ENCODE measurements around the gene TMC1.
A peak's percentile ranks its signal among the peaks of the same experiment; 100 is the strongest.

The TMC1 gene

DNA sequence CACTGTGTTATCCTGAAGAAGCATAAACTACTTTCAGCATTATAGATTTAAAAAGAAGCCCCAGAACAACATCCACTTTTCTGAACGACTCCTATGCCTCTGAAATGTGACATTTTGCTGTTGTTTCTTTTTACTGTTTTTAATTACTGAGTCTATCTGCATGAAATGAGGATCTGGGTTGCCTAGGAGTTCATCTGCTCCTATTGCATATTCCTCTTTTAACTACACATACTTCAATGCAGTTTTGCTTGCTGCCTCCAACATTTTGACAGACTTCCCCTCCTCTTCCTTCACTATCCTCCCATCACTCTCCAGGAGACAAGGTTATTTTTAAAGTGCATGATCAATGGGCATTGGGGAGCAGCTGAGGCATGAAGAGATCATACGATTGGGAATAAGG is 164.5 kb downstream of the TMC1 start:
- peaks cover 5% of the 10 kb centered on the region for H3K9me3 ChIP-seq (ENCODE audit: control insufficient read depth, low read length)
- H3K4me1 ChIP-seq (ENCODE audit: control insufficient read depth, insufficient read depth, low read length), result no peaks in the 10 kb centered on the region
- no peak for DNase-seq (ENCODE audit: low read depth)
- H3K36me3 ChIP-seq (ENCODE audit: control insufficient read depth, insufficient read depth, low read length, severe bottlenecking), result no peaks in the 10 kb centered on the region
- H3K4me3 ChIP-seq (ENCODE audit: low read length), result no peak overlapping the region
- H3K9ac ChIP-seq (ENCODE audit: low read length), result no peak overlapping the region
- H3K27me3 ChIP-seq (replicated peaks; ENCODE audit: control insufficient read depth, insufficient read depth, low read length), result no peaks in the 10 kb centered on the region

DNA sequence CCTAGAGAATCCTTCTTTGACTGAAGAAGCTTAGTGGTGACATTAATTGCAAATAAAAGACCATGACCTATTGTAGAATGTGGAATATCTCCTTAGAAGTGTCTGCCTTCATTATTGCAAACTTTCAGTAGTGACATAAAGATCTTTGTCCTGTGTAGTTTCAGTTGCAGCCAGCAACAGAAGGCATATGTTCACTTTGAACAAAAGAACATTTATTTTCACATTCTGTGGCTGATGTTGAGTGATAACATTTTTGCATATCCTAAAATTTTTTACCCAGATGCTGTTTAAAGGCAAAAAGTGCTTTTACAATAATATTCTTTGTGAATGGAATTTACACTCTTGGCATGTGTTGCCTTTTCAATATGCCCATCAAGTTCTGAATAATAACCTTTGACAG is 165.9 kb downstream of the TMC1 start:
- Histone ChIP-seq H3K9me3 (ENCODE audit: control insufficient read depth, low read length) (peaks cover 5% of the 10 kb centered on the region), H3K36me3 (ENCODE audit: control insufficient read depth, insufficient read depth, low read length, severe bottlenecking) (no peaks in the 10 kb centered on the region), H3K4me3 (ENCODE audit: low read length) (no peak overlapping the region), H3K4me1 (ENCODE audit: control insufficient read depth, insufficient read depth, low read length) (no peaks in the 10 kb centered on the region), H3K9ac (ENCODE audit: low read length) (no peak overlapping the region), H3K27me3 (replicated peaks; ENCODE audit: control insufficient read depth, insufficient read depth, low read length) (no peaks in the 10 kb centered on the region)
- no peak for DNase-seq (ENCODE audit: low read depth)

DNA sequence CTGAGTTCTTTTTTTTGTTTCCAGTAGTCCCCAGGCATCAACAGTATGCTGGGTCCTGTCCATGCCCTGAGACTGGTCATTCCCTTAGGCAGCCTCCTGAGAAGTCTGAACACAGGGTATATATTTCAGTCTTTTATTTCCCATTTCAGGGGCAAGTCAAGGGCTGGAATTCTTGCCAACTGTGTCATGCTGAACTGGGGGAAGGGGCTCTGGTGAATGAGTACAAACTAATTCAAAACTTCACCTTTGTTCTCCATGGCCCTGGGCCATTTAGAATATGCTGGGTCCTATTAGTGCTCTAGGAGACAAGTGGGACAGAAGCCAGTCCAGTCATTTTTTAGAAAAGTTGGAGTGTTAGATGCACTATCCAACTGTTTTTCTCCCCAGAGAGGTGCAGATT is 170.3 kb downstream of the TMC1 start:
- no peaks in the 10 kb centered on the region for H3K27me3 ChIP-seq (replicated peaks; ENCODE audit: control insufficient read depth, insufficient read depth, low read length)
- DNase-seq (ENCODE audit: low read depth), result no peak
- H3K36me3 ChIP-seq (ENCODE audit: control insufficient read depth, insufficient read depth, low read length, severe bottlenecking), result no peaks in the 10 kb centered on the region
- no peak overlapping the region for H3K4me3 ChIP-seq (ENCODE audit: low read length)
- no peaks in the 10 kb centered on the region for H3K4me1 ChIP-seq (ENCODE audit: control insufficient read depth, insufficient read depth, low read length)
- H3K9me3 ChIP-seq (ENCODE audit: control insufficient read depth, low read length), result peaks cover 5% of the 10 kb centered on the region
- H3K9ac ChIP-seq (ENCODE audit: low read length), result no peak overlapping the region

DNA sequence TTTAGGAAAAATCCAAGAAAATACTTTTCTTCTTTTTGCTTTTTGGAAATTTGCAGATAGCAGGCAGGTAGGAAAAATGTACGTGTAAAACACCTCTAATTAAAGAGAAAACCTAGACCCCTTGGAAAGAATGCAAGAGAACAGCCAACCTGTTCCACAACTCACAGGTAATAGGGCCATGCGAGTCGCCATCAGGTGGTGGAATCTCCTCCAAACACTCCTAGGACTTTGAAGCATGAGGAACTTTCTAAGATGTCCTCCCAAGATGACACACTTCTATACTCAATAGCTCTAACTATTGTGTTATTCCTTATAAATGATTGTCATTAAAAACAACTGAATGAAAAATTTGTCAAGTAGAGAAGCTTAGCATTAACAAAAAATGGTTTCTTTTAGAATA is 174.0 kb downstream of the TMC1 start:
- Histone ChIP-seq H3K27me3 (replicated peaks; ENCODE audit: control insufficient read depth, insufficient read depth, low read length) (no peaks in the 10 kb centered on the region), H3K4me1 (ENCODE audit: control insufficient read depth, insufficient read depth, low read length) (no peaks in the 10 kb centered on the region), H3K4me3 (ENCODE audit: low read length) (no peak overlapping the region), H3K36me3 (ENCODE audit: control insufficient read depth, insufficient read depth, low read length, severe bottlenecking) (no peaks in the 10 kb centered on the region), H3K9ac (ENCODE audit: low read length) (no peak overlapping the region), H3K9me3 (ENCODE audit: control insufficient read depth, low read length) (peaks cover 4% of the 10 kb centered on the region)
- DNase-seq (ENCODE audit: low read depth), result no peak

DNA sequence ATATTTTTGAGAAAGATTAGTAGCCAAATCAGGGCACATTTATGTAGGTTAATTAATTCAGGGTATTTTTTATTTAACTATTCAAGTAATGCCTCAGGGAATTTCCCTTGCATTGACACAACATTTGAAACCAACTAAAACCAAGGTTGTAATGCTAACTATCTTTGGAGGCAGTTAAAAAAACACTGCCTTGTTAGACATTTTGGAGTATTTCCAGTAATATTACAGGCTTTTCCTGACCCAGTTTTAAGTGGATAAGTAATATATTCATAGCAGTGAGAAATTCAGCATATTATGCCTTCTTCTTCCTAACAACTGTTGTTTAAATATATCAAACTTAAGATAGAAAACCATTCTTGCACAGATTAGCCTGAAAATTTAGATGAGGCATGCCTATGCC is 175.1 kb downstream of the TMC1 start:
- H3K4me1 ChIP-seq (ENCODE audit: control insufficient read depth, insufficient read depth, low read length), result no peaks in the 10 kb centered on the region
- H3K9me3 ChIP-seq (ENCODE audit: control insufficient read depth, low read length), result no peaks in the 10 kb centered on the region

DNA sequence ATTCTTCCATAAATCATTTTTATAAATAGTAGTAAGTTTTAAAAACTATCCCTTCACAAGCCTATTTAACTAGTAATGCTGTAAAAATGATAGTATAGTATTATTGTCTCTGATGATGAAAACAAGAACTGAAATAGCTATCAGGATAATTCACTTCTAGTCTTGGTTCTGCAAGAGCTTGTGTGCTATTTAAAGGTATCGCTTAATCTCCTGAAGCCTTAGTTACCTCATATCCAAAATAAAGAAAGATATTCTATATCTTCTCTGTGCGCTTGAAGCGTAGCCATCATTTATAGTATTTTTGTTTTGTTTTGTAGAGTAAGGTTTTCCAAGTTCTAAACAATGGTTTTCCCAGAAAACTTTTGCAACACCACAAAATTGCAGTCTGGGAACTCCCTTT is 180.1 kb downstream of the TMC1 start:
- Histone ChIP-seq H3K4me1 (ENCODE audit: control insufficient read depth, insufficient read depth, low read length) (no peaks in the 10 kb centered on the region), H3K9me3 (ENCODE audit: control insufficient read depth, low read length) (no peaks in the 10 kb centered on the region), H3K4me3 (ENCODE audit: low read length) (no peak overlapping the region), H3K9ac (ENCODE audit: low read length) (no peak overlapping the region), H3K27me3 (replicated peaks; ENCODE audit: control insufficient read depth, insufficient read depth, low read length) (no peaks in the 10 kb centered on the region), H3K36me3 (ENCODE audit: control insufficient read depth, insufficient read depth, low read length, severe bottlenecking) (no peaks in the 10 kb centered on the region)
- no peak for DNase-seq (ENCODE audit: low read depth)

More for the DNA sequence above, 175.1 kb downstream of the TMC1 start:
- H3K36me3 ChIP-seq (ENCODE audit: control insufficient read depth, insufficient read depth, low read length, severe bottlenecking), result no peaks in the 10 kb centered on the region
- H3K4me3 ChIP-seq (ENCODE audit: low read length), result no peak overlapping the region
- no peak overlapping the region for H3K9ac ChIP-seq (ENCODE audit: low read length)
- no peaks in the 10 kb centered on the region for H3K27me3 ChIP-seq (replicated peaks; ENCODE audit: control insufficient read depth, insufficient read depth, low read length)
- DNase-seq (ENCODE audit: low read depth), result peak; percentile 37

DNA sequence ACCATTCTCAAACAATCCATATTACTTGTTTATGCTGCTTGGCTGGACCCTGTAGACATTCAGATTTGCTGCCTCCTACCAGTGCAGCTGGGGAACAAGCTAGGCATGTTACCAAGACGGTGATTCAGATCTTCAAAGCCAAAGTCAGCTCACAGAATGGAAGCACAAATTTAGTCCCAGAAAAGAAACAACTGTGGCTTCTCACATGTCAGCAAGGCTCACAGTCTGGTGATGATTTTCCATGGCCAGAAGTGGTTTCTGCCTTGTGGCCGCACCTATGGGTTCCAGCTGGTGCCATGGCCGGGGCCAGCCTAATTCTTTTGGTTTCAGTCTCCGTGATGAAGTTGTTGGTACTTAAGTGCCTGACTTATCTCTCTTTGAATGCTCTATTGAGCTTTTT is 182.2 kb downstream of the TMC1 start:
- Histone ChIP-seq H3K27me3 (replicated peaks; ENCODE audit: control insufficient read depth, insufficient read depth, low read length) (no peaks in the 10 kb centered on the region), H3K9me3 (ENCODE audit: control insufficient read depth, low read length) (no peaks in the 10 kb centered on the region), H3K36me3 (ENCODE audit: control insufficient read depth, insufficient read depth, low read length, severe bottlenecking) (no peaks in the 10 kb centered on the region), H3K9ac (ENCODE audit: low read length) (no peak overlapping the region), H3K4me1 (ENCODE audit: control insufficient read depth, insufficient read depth, low read length) (no peaks in the 10 kb centered on the region), H3K4me3 (ENCODE audit: low read length) (no peak overlapping the region)
- peak; percentile 15 for DNase-seq (ENCODE audit: low read depth)

DNA sequence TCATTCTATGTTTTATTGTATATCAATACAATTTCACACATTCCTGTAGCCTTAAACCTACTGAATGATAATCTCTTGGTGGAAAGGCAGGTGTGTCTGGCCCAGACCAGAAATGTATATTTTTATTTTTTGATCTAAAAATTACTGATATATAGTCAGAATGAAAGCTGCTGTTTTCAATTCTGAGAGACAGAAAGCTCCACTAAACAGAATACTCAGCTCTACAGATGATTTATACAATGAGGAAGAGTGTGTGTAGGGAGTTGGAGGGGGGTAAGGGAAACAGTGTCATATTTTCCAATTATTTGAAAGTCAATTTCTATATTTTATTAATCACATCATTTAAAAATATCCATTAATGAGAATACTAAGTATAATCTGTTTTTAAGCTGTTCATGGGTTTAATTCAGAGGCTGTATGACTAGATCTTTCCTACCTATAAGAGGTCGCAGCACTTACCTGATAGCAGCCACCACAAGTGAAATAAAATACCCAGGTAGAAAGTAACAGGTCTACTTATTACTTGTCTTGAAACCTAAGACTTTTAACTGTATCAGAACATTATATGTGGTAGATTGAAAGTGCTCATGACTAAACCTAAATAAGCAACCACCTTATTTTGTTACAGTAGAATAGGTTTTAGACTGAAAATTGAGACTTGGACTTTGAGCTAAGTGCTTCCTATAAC is 183.4 kb downstream of the TMC1 start:
- Histone ChIP-seq H3K36me3 (ENCODE audit: control insufficient read depth, insufficient read depth, low read length, severe bottlenecking) (no peaks in the 10 kb centered on the region), H3K9me3 (ENCODE audit: control insufficient read depth, low read length) (no peaks in the 10 kb centered on the region), H3K4me1 (ENCODE audit: control insufficient read depth, insufficient read depth, low read length) (no peaks in the 10 kb centered on the region), H3K4me3 (ENCODE audit: low read length) (no peak overlapping the region), H3K9ac (ENCODE audit: low read length) (no peak overlapping the region), H3K27me3 (replicated peaks; ENCODE audit: control insufficient read depth, insufficient read depth, low read length) (no peaks in the 10 kb centered on the region)
- no peak for DNase-seq (ENCODE audit: low read depth)

DNA sequence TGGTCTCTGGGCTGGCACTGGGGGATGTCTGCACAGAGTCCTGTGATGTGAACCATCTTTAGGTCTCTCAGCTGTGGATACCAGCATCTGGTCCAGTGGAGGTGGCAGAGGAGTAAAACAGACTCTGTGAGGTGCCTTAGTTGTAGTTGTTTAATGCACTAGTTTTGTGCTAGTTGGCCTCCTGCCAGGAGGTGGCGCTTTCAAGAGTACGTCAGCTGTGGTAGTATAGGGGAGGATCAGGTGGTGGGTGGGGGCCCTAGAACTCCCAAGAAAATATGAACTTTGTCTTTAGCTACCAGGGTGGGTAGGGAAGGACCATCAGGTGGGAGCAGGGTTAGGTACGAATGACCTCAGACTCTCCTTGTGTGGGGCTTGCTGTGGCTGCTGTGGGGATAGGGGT is 197.1 kb downstream of the TMC1 start:
- Histone ChIP-seq H3K9ac (ENCODE audit: low read length) (no peak overlapping the region), H3K9me3 (ENCODE audit: control insufficient read depth, low read length) (peaks cover 4% of the 10 kb centered on the region), H3K36me3 (ENCODE audit: control insufficient read depth, insufficient read depth, low read length, severe bottlenecking) (no peaks in the 10 kb centered on the region), H3K27me3 (replicated peaks; ENCODE audit: control insufficient read depth, insufficient read depth, low read length) (peaks cover 3% of the 10 kb centered on the region), H3K4me3 (ENCODE audit: low read length) (no peak overlapping the region), H3K4me1 (ENCODE audit: control insufficient read depth, insufficient read depth, low read length) (no peaks in the 10 kb centered on the region)
- no peak for DNase-seq (ENCODE audit: low read depth)

DNA sequence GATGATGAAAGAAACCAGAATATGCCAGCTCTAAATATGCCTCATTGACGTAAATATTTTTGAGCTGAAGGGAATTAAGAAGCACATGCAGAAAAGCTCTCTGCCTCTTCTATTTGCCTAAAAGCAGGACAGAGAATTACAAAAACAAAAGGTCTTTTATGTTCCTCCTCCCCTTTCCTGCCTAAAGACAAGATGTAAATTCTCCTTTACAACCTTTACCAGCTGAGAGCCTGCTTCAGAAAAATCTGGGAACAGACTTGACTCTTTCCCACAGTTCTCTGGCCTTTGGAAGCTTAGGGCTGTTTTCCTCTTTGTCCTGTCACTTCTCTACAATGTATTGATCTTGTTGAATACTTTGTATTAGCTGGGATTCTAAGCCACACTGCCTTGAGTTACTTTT is 199.7 kb downstream of the TMC1 start:
- H3K27me3 ChIP-seq (replicated peaks; ENCODE audit: control insufficient read depth, insufficient read depth, low read length), result peaks cover 3% of the 10 kb centered on the region

DNA sequence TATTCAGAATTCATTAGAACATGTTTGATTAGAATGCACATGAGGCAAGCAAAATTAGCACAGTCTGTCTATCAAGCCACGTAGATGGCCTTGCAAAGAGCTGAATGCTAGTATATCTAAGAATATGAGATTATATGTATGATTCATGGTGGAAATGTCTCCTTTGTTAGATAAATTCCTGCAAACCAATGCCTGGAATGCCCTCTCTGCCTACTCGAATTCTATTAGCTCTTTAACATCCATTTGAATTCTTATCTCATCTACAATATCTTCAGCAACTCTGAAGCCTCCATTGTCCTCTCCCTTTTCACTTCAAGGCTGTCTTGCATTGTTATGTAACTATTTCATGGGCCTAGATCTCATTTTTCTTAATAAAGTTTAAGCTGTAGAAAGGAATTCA is 205.5 kb downstream of the TMC1 start:
- no peaks in the 10 kb centered on the region for H3K27me3 ChIP-seq (replicated peaks; ENCODE audit: control insufficient read depth, insufficient read depth, low read length)
- no peak overlapping the region for H3K4me3 ChIP-seq (ENCODE audit: low read length)
- no peaks in the 10 kb centered on the region for H3K4me1 ChIP-seq (ENCODE audit: control insufficient read depth, insufficient read depth, low read length)
- DNase-seq (ENCODE audit: low read depth), result peak; percentile 42
- H3K9me3 ChIP-seq (ENCODE audit: control insufficient read depth, low read length), result peaks cover 4% of the 10 kb centered on the region
- no peaks in the 10 kb centered on the region for H3K36me3 ChIP-seq (ENCODE audit: control insufficient read depth, insufficient read depth, low read length, severe bottlenecking)
- H3K9ac ChIP-seq (ENCODE audit: low read length), result no peak overlapping the region

More for the DNA sequence above, 199.7 kb downstream of the TMC1 start:
- no peak overlapping the region for H3K9ac ChIP-seq (ENCODE audit: low read length)
- H3K4me3 ChIP-seq (ENCODE audit: low read length), result no peak overlapping the region
- no peaks in the 10 kb centered on the region for H3K36me3 ChIP-seq (ENCODE audit: control insufficient read depth, insufficient read depth, low read length, severe bottlenecking)
- peaks cover 4% of the 10 kb centered on the region for H3K9me3 ChIP-seq (ENCODE audit: control insufficient read depth, low read length)
- DNase-seq (ENCODE audit: low read depth), result no peak
- no peaks in the 10 kb centered on the region for H3K4me1 ChIP-seq (ENCODE audit: control insufficient read depth, insufficient read depth, low read length)
